GM13977 (cell line): Measurements from ENCODE around the gene ZNG1E.
"Not testable (repeated sequence)": the region's sequence is repeated elsewhere in the genome, so short reads cannot be mapped to it uniquely, and the experiment has no call there.

Source experiments
- DNase-seq: peaks from one replicate; pipeline ENCODE4 v3.0.0; 2012; ENCODE audit warnings: low spot score
- in situ Hi-C: fragments of 300-500 bp; cut with MboI; formaldehyde crosslinking; loops from one replicate; pipeline ENCODE4 v1.12.0; 2022; ENCODE audit warnings: low sequenced_read_pairs, low pct_unique_long_range_greater_than_20kb, mixed read lengths, inconsistent platforms; ENCODE audit not compliant: unreplicated experiment
- TF ChIP-seq, protein P1 (sequence below): IDR thresholded peaks from 2 replicates; pipeline ENCODE4 v1.5.1; 2012; ENCODE audit warnings: mild to moderate bottlenecking, control low read depth; ENCODE audit not compliant: insufficient read depth; ENCODE audit errors: extremely low read depth, missing control alignments

ZNG1E gene

GRCh38 chr9:65675589-65676021 lies at the start of gene ZNG1E:
Gene ZNG1E, plus strand, starts transcription at chr9:65675928. Its CDS starts 49 bp downstream, at chr9:65675977.
- in situ Hi-C loops = not testable (repeated sequence)
- peak; percentile 1 for DNase-seq

DNA sequence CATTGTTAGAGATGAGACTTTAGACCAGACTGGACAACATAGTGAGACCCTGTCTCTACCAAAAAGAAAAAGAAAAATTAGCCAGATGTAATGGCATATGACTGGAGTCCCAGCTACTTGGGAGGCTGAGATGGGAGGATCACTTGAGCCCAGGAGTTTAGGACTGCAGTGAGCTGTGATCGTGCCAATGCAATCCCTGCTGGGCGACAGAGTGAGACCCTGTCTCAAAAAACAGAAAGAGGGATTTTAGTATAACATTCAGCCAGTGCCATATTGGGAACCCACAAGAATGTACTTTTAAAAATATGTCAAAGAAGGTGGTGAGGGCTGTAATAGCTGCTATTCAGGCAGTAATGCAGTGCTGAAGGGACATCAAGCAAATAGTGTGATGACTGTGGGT lies 2.1 kb upstream of the ZNG1E start:
- DNase-seq, in situ Hi-C loops: not testable (repeated sequence)

More at GRCh38 chr9:65675589-65676021, at the start of gene ZNG1E:
- TF ChIP-seq, protein P1, sequence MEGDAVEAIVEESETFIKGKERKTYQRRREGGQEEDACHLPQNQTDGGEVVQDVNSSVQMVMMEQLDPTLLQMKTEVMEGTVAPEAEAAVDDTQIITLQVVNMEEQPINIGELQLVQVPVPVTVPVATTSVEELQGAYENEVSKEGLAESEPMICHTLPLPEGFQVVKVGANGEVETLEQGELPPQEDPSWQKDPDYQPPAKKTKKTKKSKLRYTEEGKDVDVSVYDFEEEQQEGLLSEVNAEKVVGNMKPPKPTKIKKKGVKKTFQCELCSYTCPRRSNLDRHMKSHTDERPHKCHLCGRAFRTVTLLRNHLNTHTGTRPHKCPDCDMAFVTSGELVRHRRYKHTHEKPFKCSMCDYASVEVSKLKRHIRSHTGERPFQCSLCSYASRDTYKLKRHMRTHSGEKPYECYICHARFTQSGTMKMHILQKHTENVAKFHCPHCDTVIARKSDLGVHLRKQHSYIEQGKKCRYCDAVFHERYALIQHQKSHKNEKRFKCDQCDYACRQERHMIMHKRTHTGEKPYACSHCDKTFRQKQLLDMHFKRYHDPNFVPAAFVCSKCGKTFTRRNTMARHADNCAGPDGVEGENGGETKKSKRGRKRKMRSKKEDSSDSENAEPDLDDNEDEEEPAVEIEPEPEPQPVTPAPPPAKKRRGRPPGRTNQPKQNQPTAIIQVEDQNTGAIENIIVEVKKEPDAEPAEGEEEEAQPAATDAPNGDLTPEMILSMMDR = peak; percentile 7

DNA sequence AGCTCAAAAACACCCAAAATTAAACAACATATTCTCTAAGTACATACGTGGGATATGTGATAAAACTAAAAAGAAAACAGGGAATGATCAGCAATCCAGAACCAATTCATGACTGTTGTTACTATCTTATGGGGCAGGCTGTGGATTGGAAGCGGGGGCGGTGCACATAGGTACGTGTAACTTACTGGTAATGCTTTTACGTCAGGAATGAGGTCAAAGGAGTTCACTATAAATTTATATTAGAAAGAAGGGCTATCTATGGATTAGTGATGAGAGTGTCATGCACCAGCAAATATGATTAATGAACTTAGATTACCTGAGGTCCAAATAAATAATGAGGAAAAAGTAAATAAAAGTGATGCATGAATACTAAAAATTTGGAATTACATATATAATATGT lies 710 bp upstream of the ZNG1E start:
- in situ Hi-C loops, DNase-seq: not testable (repeated sequence)

GRCh38 chr9:65676389-65676788 lies 661 bp downstream of the ZNG1E start:
- DNase-seq, in situ Hi-C loops: not testable (repeated sequence)

GRCh38 chr9:65678533-65678932 lies 2.8 kb downstream of the ZNG1E start:
- DNase-seq, in situ Hi-C loops: not testable (repeated sequence)

DNA sequence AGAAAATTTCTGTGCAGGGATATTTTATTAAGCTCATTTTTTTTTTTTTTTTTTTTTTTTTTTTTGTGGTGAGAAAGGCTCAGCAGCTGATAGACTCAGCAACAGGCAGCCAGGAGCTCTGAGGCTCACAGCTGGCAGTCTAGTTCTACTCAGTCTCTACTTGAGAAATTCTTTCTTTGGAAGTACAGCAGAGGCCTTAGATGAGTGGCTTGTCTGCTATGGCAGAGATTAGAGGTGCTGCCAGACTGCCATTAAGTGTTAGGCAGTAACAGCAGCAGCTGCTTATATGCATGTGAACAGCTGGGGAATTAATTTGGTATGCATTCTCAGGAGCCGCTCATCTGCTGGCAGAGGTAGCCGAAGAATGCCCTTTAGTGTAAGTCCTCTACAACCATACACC lies 27.8 kb downstream of the ZNG1E start:
- DNase-seq, in situ Hi-C loops: not testable (repeated sequence)

DNA sequence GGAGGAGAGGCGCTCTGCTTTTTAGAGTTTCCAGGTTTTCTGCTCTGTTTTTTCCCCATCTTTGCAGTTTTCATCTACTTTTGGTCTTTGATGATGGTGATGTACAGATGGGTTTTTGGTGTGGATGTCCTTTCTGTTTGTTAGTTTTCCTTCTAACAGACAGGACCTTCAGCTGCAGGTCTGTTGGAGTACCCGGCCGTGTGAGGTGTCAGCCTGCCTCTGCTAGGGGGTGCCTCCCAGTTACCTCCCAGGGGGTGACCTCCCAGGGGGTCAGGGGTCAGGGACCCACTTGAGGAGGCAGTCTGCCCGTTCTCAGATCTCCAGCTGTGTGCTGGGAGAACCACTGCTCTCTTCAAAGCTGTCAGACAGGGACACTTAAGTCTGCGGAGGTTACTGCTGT lies 38.7 kb downstream of the ZNG1E start:
- in situ Hi-C loops, DNase-seq: not testable (repeated sequence)

DNA sequence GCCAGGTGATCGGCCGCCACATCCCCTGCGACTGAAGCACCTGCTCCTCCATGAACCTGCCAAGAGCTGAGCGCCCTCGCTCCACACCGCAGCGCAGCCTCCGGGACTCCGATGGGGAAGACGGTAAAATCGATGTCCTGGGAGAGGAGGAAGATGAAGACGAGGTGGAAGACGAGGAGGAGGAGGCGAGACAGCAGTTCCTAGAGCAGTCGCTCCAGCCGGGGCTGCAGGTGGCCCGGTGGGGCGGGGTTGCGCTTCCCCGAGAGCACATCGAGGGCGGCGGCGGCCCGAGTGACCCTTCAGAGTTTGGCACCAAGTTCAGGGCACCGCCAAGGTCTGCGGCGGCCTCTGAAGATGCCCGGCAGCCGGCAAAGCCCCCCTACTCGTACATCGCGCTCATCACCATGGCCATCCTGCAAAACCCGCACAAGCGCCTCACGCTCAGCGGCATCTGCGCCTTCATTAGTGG lies 61.4 kb downstream of the ZNG1E start, which contains the start of gene FOXD4L4:
Gene FOXD4L4 (plus strand): TSS at position 51 of the 469 bp plus-strand sequence. CDS start 0 bp downstream, at position 51.
- in situ Hi-C loops, DNase-seq: not testable (repeated sequence)

DNA sequence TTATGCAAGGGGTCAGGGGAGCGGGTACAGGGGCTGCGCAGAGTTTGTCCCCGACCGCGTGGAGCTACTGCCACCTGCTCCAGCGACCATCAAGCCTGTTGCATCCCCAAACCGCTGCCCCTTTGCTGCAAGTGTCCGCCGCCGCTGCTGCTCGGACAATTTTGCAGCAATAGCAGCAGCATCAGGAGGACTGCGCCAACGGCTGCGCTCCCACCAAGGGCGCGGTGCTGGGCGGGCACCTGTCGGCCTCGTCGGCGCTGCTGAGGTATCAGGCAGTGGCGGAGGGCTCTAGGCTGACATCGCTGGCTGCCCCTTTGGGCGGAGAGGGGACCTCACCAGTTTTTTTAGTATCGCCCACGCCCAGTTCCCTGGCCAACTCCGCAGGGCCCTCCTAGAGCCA lies 62.4 kb downstream of the ZNG1E start:
- DNase-seq, in situ Hi-C loops: not testable (repeated sequence)
